Suprapubic skin (tissue), 4 donors: ENCODE data around the gene PPAN. TPM values are rescaled to one million over a fixed set of nuclear protein-coding genes. Genes with fewer than 3 reads are reported as not detected.

Experiments used
- DNase-seq, 2 donors: peaks; one replicate each; pipeline ENCODE4 v3.0.0-alpha.2; 2019; ENCODE audit warnings: low spot score in 2 of 2
- H3K27ac ChIP-seq: fragments of 200-600 bp; sonication (generic); one replicate; pipeline ENCODE4 v1.5.1; 2019
- H3K27me3 ChIP-seq: fragments of 200-600 bp; sonication (generic); one replicate; pipeline ENCODE4 v1.5.1; 2019
- H3K36me3 ChIP-seq: fragments of 200-600 bp; sonication (generic); one replicate; pipeline ENCODE4 v1.5.1; 2019
- H3K4me1 ChIP-seq: fragments of 200-600 bp; sonication (generic); one replicate; pipeline ENCODE4 v1.5.1; 2019
- H3K4me3 ChIP-seq: fragments of 200-600 bp; sonication (generic); one replicate; pipeline ENCODE4 v1.5.1; 2019; ENCODE audit warnings: mild to moderate bottlenecking
- H3K9me3 ChIP-seq: fragments of 200-600 bp; sonication (generic); one replicate; pipeline ENCODE4 v1.5.1; 2019
- CTCF ChIP-seq, 2 donors: fragments of 200-600 bp in 1 of 2; fragments of 450-650 bp in 1 of 2; sonication (generic) in 1 of 2; IDR thresholded peaks; one replicate each; pipeline ENCODE4 v1.5.1; 2016 to 2019; ENCODE audit warnings: antibody characterized with exemption in 2 of 2, mild to moderate bottlenecking in 1 of 2, moderate library complexity in 1 of 2
- EP300 ChIP-seq: sonication (generic); formaldehyde crosslinking; IDR thresholded peaks from one replicate; pipeline ENCODE4 v1.6.1; 2017; ENCODE audit warnings: antibody characterized with exemption
- POLR2A ChIP-seq, 2 donors: fragments of 450-650 bp; IDR thresholded peaks; one replicate each; pipeline ENCODE4 v1.6.1; 2017; ENCODE audit warnings: antibody characterized with exemption in 2 of 2, mild to moderate bottlenecking in 2 of 2, moderate library complexity in 2 of 2
- POLR2AphosphoS5 ChIP-seq, 3 donors: sonication (generic); formaldehyde crosslinking; IDR thresholded peaks; one replicate each; pipeline ENCODE4 v1.6.1; 2017; ENCODE audit warnings: antibody characterized with exemption in 3 of 3
- WGBS: methylation state at CpG from one replicate; pipeline ENCODE4 v1.1.5; 2018; 5-methylcytosine and 5-hydroxymethylcytosine counted together
- total RNA-seq, 4 donors: library from RNA; depleted of rRNA; stranded (reverse); fragments of >200 nt; gene quantifications; one replicate each; pipeline ENCODE4 v1.1.0, GENCODE V29; 2016

Gene PPAN
- total RNA-seq, 4 donors from 2014 or later = 41.9 to 55.1 (median 46.8) TPM

- 82% methylated on average over 13 of the region's 15 CpGs for WGBS
- no peak for DNase-seq
- H3K27me3 ChIP-seq = no peaks in the 10 kb centered on the region
- TF ChIP-seq POLR2AphosphoS5 (IDR thresholded peaks at IDR 0.05) = no peak
- no peak for TF ChIP-seq EP300
- TF ChIP-seq CTCF (IDR thresholded peaks at IDR 0.05) = no peak
- peaks cover 10% of the 10 kb centered on the region for H3K4me1 ChIP-seq
- H3K36me3 ChIP-seq = peaks cover 37% of the 10 kb centered on the region
- no peak overlapping the region for H3K27ac ChIP-seq
- no peaks in the 10 kb centered on the region for H3K9me3 ChIP-seq
- H3K4me3 ChIP-seq = no peak overlapping the region
Measured at GRCh38 chr19:10089801-10090375, 16.3 kb upstream of the PPAN start.

DNA sequence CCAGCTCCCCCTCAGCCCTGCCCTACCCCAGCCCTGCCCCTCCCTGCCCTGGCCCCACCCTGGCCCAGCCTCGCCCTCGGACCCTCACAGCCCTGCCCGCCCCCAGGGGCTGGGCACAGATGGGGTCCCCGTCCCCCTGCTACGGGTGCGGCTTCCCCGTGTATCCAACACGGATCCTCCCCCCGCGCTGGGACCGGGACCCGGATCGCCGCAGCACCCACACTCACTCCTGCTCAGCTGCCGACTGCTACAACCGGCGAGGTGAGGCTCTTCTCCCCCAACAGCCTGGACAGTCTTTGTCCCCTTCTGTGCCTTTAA is 14.8 kb upstream of the PPAN start:
- no peak overlapping the region for H3K4me3 ChIP-seq
- 95% methylated on average over 14 of the region's 17 CpGs for WGBS
- no peak for DNase-seq
- no peaks in the 10 kb centered on the region for H3K9me3 ChIP-seq
- H3K27ac ChIP-seq = no peak overlapping the region
- no peak for TF ChIP-seq POLR2A (IDR thresholded peaks at IDR 0.05)
- TF ChIP-seq CTCF (IDR thresholded peaks at IDR 0.05) = no peak
- no peak for TF ChIP-seq EP300
- no peak for TF ChIP-seq POLR2AphosphoS5 (IDR thresholded peaks at IDR 0.05)
- H3K36me3 ChIP-seq = peaks cover 37% of the 10 kb centered on the region
- no peaks in the 10 kb centered on the region for H3K27me3 ChIP-seq
- peaks cover 16% of the 10 kb centered on the region for H3K4me1 ChIP-seq

- 81% methylated on average over 12 of the region's 13 CpGs for WGBS
- no peak for DNase-seq
- peaks cover 16% of the 10 kb centered on the region for H3K4me1 ChIP-seq
- no peak overlapping the region for H3K4me3 ChIP-seq
- peaks cover 37% of the 10 kb centered on the region for H3K36me3 ChIP-seq
- no peaks in the 10 kb centered on the region for H3K27me3 ChIP-seq
- H3K27ac ChIP-seq = no peak overlapping the region
- no peak for TF ChIP-seq POLR2A (IDR thresholded peaks at IDR 0.05)
- TF ChIP-seq EP300 = no peak
- no peak for TF ChIP-seq POLR2AphosphoS5 (IDR thresholded peaks at IDR 0.05)
- no peak for TF ChIP-seq CTCF (IDR thresholded peaks at IDR 0.05)
- no peaks in the 10 kb centered on the region for H3K9me3 ChIP-seq
Measured at GRCh38 chr19:10091895-10092641, 14.1 kb upstream of the PPAN start.

DNA sequence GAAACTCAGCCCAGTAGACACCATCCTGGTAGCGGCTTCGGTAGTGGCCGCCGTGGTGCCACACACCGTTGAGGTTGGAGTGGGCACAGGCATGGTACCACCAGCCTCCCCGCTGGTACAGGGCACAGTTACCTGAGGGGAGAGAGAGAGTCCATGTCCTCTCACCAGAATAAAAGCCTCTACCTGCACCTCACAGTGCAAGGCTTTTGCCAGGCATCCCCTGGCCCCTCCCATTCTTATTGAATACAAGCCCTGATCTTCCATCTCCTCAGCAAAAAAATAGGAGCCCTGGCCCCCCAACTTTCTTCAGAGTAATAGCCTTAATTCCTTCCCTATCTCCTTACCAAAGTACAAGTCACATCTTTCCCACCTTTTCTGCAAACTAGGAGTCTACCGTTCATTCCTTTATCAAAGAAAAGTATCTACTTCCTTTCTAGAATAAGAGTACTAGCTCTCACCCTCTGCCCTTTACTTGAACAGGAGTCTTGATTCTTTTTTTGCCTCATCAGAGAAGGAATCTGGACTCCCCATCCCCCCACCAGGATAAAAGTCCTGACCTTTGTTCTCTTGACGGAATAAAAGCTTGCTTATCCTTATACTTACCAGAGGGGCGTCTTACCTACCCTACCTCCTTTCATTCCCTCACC is 13.4 kb upstream of the PPAN start:
- Histone ChIP-seq H3K4me3 (no peak overlapping the region), H3K27me3 (no peaks in the 10 kb centered on the region), H3K9me3 (no peaks in the 10 kb centered on the region), H3K36me3 (peaks cover 37% of the 10 kb centered on the region), H3K27ac (no peak overlapping the region), H3K4me1 (peaks cover 16% of the 10 kb centered on the region)
- TF ChIP-seq CTCF (IDR thresholded peaks at IDR 0.05) (no peak), POLR2A (IDR thresholded peaks at IDR 0.05) (no peak), EP300 (no peak), POLR2AphosphoS5 (IDR thresholded peaks at IDR 0.05) (no peak)
- 96% methylated on average over 9 of the region's 9 CpGs for WGBS
- DNase-seq = no peak
